Gastroesophageal sphincter (tissue), 4 donors: ENCODE measurements around the gene IDS. TPM values are rescaled to one million over a fixed set of nuclear protein-coding genes. Genes with fewer than 3 reads are reported as not detected.
"Not testable (repeated sequence)": the region's sequence is repeated elsewhere in the genome, so short reads cannot be mapped to it uniquely, and the experiment has no call there.

Experiments used
- ATAC-seq: fragments of 150-250 bp; one replicate; pipeline ENCODE4 v1.9.1; 2016; ENCODE audit warnings: mild to moderate bottlenecking, moderate library complexity
- H3K27ac ChIP-seq, 4 donors: fragments of 200-600 bp; sonication (generic) in 3 of 4; 1 replicate in 3 of 4; 2 replicates in 1 of 4; pipeline ENCODE4 v1.5.1; 2016 to 2019
- H3K27me3 ChIP-seq: fragments of 200-600 bp; sonication (generic); one replicate; pipeline ENCODE4 v1.5.1; 2019
- H3K36me3 ChIP-seq, 2 donors: fragments of 200-600 bp; sonication (generic); one replicate each; pipeline ENCODE4 v1.5.1; 2019; ENCODE audit warnings: control low read depth in 1 of 2
- H3K4me1 ChIP-seq, 3 donors: fragments of 200-600 bp; sonication (generic); 1 replicate in 2 of 3; 2 replicates in 1 of 3; pipeline ENCODE4 v1.5.1; 2016 to 2019; ENCODE audit warnings: control low read depth in 2 of 3
- H3K4me3 ChIP-seq, 2 donors: fragments of 200-600 bp; sonication (generic); one replicate each; pipeline ENCODE4 v1.5.1; 2019; ENCODE audit warnings: mild to moderate bottlenecking in 1 of 2, moderate library complexity in 1 of 2
- H3K9me3 ChIP-seq, 3 donors: fragments of 200-600 bp; sonication (generic); one replicate each; pipeline ENCODE4 v1.5.1; 2017 to 2019; ENCODE audit warnings: control low read depth in 2 of 3
- EP300 ChIP-seq: sonication (generic); formaldehyde crosslinking; IDR thresholded peaks from one replicate; pipeline ENCODE4 v1.6.1; 2017; ENCODE audit warnings: antibody characterized with exemption, mild to moderate bottlenecking
- POLR2A ChIP-seq, 2 donors: fragments of 450-650 bp; IDR thresholded peaks; one replicate each; pipeline ENCODE4 v1.6.1; 2017; ENCODE audit warnings: antibody characterized with exemption in 2 of 2, mild to moderate bottlenecking in 2 of 2, moderate library complexity in 1 of 2
- POLR2AphosphoS5 ChIP-seq: sonication (generic); formaldehyde crosslinking; IDR thresholded peaks from one replicate; pipeline ENCODE4 v1.6.1; 2017; ENCODE audit warnings: antibody characterized with exemption
- WGBS, 2 donors: methylation state at CpG; one replicate each; pipeline ENCODE4 v1.1.5; 2018; ENCODE audit warnings: low coverage in 1 of 2; 5-methylcytosine and 5-hydroxymethylcytosine counted together
- total RNA-seq, 4 donors: library from RNA; depleted of rRNA; stranded (reverse); fragments of >200 nt; gene quantifications; one replicate each; pipeline ENCODE4 v1.1.0, GENCODE V29; 2016
- TF ChIP-seq, protein P1 (sequence below), 4 experiments: fragments of 200-600 bp in 2 of 4; fragments of 450-650 bp in 2 of 4; sonication (generic) in 1 of 4; IDR thresholded peaks; one replicate each; pipeline ENCODE4 v1.5.1; 2017 to 2019; ENCODE audit warnings: antibody characterized with exemption in 4 of 4, mild to moderate bottlenecking in 2 of 4, moderate library complexity in 2 of 4

Gene IDS
- total RNA-seq, 4 donors from 2014 or later, result 65.1 to 117 (median 97.1) TPM

DNA sequence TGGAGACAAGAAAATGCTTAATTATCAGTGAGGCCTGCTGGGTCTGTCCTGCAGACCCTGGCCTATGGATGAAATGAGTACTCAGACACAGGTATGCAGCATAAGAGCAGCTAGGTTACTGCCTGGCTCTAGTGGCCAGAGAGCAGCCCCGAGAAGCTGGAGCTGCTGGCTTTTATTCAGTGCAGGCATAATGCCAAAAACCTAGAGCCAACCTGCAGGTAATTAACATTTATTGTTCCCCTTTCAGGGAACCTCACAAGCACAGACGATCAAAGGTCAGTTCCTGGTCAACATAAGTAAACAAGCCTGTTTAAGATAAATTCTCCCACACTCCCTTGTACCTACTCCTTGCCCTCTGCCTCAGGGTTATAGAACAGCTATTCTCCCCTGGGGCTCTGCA, 13.3 kb downstream of the IDS start:
- Histone ChIP-seq H3K36me3 (peaks cover 0 to 88% of the 10 kb centered on the region in 2 donors), H3K9me3 (no peaks in the 10 kb centered on the region), H3K27ac (no peak overlapping the region), H3K27me3 (no peaks in the 10 kb centered on the region), H3K4me1 (peaks cover 0 to 24% (median 0%) of the 10 kb centered on the region in 3 donors), H3K4me3 (no peak overlapping the region)
- no peak for ATAC-seq
- TF ChIP-seq, protein P1, sequence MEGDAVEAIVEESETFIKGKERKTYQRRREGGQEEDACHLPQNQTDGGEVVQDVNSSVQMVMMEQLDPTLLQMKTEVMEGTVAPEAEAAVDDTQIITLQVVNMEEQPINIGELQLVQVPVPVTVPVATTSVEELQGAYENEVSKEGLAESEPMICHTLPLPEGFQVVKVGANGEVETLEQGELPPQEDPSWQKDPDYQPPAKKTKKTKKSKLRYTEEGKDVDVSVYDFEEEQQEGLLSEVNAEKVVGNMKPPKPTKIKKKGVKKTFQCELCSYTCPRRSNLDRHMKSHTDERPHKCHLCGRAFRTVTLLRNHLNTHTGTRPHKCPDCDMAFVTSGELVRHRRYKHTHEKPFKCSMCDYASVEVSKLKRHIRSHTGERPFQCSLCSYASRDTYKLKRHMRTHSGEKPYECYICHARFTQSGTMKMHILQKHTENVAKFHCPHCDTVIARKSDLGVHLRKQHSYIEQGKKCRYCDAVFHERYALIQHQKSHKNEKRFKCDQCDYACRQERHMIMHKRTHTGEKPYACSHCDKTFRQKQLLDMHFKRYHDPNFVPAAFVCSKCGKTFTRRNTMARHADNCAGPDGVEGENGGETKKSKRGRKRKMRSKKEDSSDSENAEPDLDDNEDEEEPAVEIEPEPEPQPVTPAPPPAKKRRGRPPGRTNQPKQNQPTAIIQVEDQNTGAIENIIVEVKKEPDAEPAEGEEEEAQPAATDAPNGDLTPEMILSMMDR (IDR thresholded peaks at IDR 0.05), result no peak
- TF ChIP-seq POLR2A (IDR thresholded peaks at IDR 0.05) (no peak), POLR2AphosphoS5 (no peak), EP300 (no peak)
- WGBS, 2 donors, result 20% methylated on average over 1 of the region's 2 CpGs; no CpG with 5 or more reads in 1 of the 2 donors

DNA sequence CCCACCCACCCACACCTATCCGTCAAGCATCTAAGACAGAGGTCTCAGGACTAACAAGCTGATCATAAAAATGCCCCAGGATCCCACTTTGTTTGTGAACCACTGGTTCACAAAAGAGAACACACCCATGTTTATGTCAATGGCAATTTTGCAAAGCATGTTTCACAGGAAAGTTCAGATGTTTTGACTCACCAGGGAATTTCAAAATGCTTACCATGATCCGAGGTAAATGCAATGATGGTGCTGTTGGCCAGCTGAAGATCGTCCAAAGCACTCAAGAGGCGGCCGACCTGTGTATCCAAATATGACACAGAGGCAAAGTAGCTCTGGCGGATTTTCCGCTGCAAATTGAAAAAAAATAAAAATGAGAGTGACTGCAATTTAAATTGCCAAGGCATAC, 15.0 kb downstream of the IDS start:
- no peak for ATAC-seq
- Histone ChIP-seq H3K27me3 (no peaks in the 10 kb centered on the region), H3K9me3 (no peaks in the 10 kb centered on the region), H3K36me3 (peaks cover 0 to 88% of the 10 kb centered on the region in 2 donors), H3K27ac (no peak overlapping the region), H3K4me3 (no peak overlapping the region), H3K4me1 (peaks cover 0 to 21% (median 0%) of the 10 kb centered on the region in 3 donors)
- WGBS, 2 donors, result 61 to 64% methylated on average over 6 of the region's 7 CpGs
- TF ChIP-seq EP300, result no peak
- no peak for TF ChIP-seq POLR2AphosphoS5
- no peak for TF ChIP-seq POLR2A (IDR thresholded peaks at IDR 0.05)
- TF ChIP-seq, protein P1 (IDR thresholded peaks at IDR 0.05), result no peak

DNA sequence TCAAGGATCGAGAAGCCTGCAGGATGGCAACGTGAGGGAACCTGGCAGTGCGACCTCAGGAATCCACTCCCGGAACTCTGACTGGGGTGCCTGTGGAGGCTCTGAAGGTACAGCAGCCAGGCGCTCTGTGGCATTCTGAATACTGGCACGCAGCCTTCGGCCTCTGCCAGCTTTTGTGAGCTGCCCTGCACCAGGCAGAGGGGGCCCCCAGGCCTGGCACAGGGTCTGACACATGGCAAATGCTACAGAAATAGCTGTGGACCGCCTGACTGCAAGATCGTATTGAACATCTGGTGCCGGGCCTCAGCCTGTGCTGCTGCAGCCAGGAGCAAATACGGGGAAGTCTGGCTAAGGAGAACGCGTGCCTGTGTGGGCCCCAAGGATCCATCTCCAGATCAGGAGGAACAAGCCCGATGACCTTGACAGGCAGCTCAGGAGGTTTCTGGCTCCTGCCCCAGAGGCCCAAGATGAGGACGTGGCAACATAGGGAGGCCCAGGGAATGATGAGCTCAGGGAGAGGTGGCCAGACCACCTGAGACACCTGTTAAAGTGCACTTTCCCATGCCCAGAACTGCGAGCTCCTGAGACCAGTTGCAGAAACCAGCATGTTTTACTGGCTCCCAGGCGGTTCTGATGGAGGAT, 16.6 kb downstream of the IDS start:
- no CpG with 5 or more reads among the region's 17 CpGs for WGBS, 2 donors
- not testable (repeated sequence) for H3K27ac ChIP-seq, H3K27me3 ChIP-seq, H3K4me1 ChIP-seq, ATAC-seq, H3K4me3 ChIP-seq, H3K9me3 ChIP-seq
- peaks cover 0 to 88% of the 10 kb centered on the region in 2 donors for H3K36me3 ChIP-seq

DNA sequence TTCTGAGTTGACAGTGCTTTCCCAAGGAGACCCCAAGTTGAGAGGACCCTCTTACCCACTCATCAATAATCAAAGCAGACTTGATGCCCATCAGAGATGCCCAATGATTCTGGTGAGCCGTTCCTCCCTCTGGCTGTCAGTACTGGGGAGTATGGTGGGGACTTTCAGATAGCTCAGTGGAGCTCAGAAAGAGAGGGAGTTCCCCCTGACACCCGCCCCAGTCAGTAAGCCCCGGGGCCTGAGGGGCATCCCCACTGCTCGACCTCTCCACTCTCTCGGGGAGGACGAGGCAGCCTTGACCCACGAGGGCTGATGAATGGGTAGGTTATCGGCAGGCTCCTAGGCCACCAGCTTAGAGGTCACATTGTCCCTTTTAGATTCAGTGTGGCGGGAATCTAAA, 17.1 kb downstream of the IDS start:
- not testable (repeated sequence) for H3K27ac ChIP-seq, H3K4me3 ChIP-seq, H3K4me1 ChIP-seq, H3K9me3 ChIP-seq, ATAC-seq, H3K27me3 ChIP-seq
- H3K36me3 ChIP-seq, result peaks cover 0 to 88% of the 10 kb centered on the region in 2 donors
- no CpG with 5 or more reads among the region's 9 CpGs for WGBS, 2 donors

DNA sequence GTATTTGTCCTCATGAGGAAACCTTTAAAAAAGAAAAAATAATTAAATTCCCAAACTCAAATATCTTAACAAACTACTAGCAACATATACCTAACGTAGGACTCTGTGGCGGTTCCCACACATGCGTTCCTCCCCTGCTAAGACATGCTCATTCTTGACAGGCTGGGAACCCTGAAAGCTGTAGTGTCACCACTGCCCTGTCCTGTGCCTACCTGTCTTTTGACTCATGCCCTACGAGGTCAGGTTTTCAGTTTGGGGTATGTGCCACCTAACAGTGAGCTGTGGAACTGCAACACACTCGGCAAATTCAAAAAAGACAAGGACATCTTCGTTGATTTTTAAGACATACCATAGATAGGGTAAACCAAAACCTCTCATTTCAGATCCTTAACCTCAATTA, 17.8 kb downstream of the IDS start:
- no peaks in the 10 kb centered on the region for H3K27me3 ChIP-seq
- H3K27ac ChIP-seq, result no peak overlapping the region
- H3K9me3 ChIP-seq, result no peaks in the 10 kb centered on the region
- no peak overlapping the region for H3K4me3 ChIP-seq
- H3K36me3 ChIP-seq, result peaks cover 0 to 88% of the 10 kb centered on the region in 2 donors
- TF ChIP-seq POLR2A (IDR thresholded peaks at IDR 0.05) (no peak), POLR2AphosphoS5 (no peak), EP300 (no peak)
- TF ChIP-seq, protein P1 (IDR thresholded peaks at IDR 0.05), result no peak
- H3K4me1 ChIP-seq, result peaks cover 0 to 7% (median 0%) of the 10 kb centered on the region in 3 donors
- ATAC-seq, result no peak
- WGBS, 2 donors, result 64 to 86% methylated on average over 5 to 6 of the region's 6 CpGs

DNA sequence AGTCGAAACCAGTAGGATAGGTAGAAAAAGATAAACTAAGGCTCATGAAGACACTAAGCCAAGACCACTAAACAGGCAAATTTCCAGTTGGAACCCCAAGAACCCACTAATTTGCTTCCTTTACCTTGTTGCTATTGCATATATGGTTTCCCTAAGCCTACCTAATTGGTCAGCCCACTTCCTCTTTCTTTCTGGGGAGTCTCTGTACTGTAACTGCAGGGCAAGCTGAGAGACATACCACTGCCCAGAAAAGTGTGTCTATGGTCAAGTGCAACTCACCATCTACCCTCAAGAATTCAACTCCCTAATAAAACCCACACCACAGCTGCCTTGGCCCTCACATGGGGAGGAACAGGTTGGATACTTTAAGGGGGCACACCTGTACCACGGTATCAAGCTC, 28.6 kb downstream of the IDS start:
- TF ChIP-seq, protein P1 (IDR thresholded peaks at IDR 0.05), result no peak
- TF ChIP-seq POLR2A (IDR thresholded peaks at IDR 0.05) (no peak), EP300 (no peak), POLR2AphosphoS5 (no peak)
- H3K27ac ChIP-seq, result no peak overlapping the region
- no peak for ATAC-seq
- H3K9me3 ChIP-seq, result no peaks in the 10 kb centered on the region
- H3K27me3 ChIP-seq, result no peaks in the 10 kb centered on the region
- H3K4me1 ChIP-seq, result no peaks in the 10 kb centered on the region
- 67 to 94% methylated on average over 1 to 2 of the region's 2 CpGs for WGBS, 2 donors
- peaks cover 0 to 22% of the 10 kb centered on the region in 2 donors for H3K36me3 ChIP-seq
- H3K4me3 ChIP-seq, result no peak overlapping the region
